K562 (cell line): Measurements from ENCODE around the gene NHLH1. TPM values are rescaled to one million over a fixed set of nuclear protein-coding genes. Genes with fewer than 3 reads are reported as not detected.

Experiments used
- ARID1B ChIP-seq: fragments of 450-650 bp; IDR thresholded peaks from 2 replicates; pipeline ENCODE4 v1.6.1; 2016; ENCODE audit warnings: antibody characterized with exemption, mild to moderate bottlenecking, inconsistent platforms
- ARNT ChIP-seq, 2 experiments: fragments of 450-650 bp; IDR thresholded peaks; 2 replicates each; pipeline ENCODE4 v1.6.1; 2016; ENCODE audit warnings: mild to moderate bottlenecking in 1 of 2
- ELF1 ChIP-seq: fragments of 200-800 bp; sonication (Bioruptor generic); IDR thresholded peaks from 2 replicates; pipeline ENCODE4 v1.6.1; 2016; ENCODE audit warnings: missing genetic modification characterization, missing compliant biosample characterization
- PYGO2 ChIP-seq: fragments of 450-650 bp; IDR thresholded peaks from 2 replicates; pipeline ENCODE4 v1.6.1; 2016; ENCODE audit warnings: mild to moderate bottlenecking, missing genetic modification characterization, moderate library complexity, missing compliant biosample characterization
- ZNF551 ChIP-seq: fragments of 250-450 bp; sonication (Bioruptor Pico); IDR thresholded peaks from 2 replicates; pipeline ENCODE4 v1.5.0; 2021; ENCODE audit warnings: mild to moderate bottlenecking, moderate library complexity
- ZNF592 ChIP-seq: fragments of 450-650 bp; IDR thresholded peaks from 2 replicates; pipeline ENCODE4 v1.6.1; 2017; ENCODE audit warnings: antibody characterized with exemption, mild to moderate bottlenecking
- polyA plus RNA-seq, 8 experiments: library from polyadenylated mRNA; depleted of rRNA in 4 of 8; stranded (reverse) in 5 of 8; unstranded in 3 of 8; fragments of >200 nt; fragmentation: Nextera tagmentation in 2 of 8; fragmentation: Illumina TruSeq in 1 of 8; extraction: Ambion mirVana in 2 of 8; extraction: Trizol in 1 of 8; gene quantifications; 2 replicates each; pipeline versions ENCODE4 v1.2.1 to v1.2.3, GENCODE V29; 2011 to 2014; ENCODE audit warnings: inconsistent platforms in 1 of 8, missing spikeins in 1 of 8
- total RNA-seq, 7 experiments: library from RNA; depleted of rRNA in 6 of 7; stranded (reverse); fragments of >200 nt in 6 of 7; fragmentation: Illumina TruSeq in 2 of 7; extraction: Trizol in 2 of 7; gene quantifications; 2 replicates each; pipeline versions ENCODE4 v1.2.1 to v1.2.3, GENCODE V29; 2011 to 2021; ENCODE audit warnings: low replicate concordance in 1 of 7
- TF ChIP-seq, protein P1 (sequence below): sonication (generic); formaldehyde crosslinking; IDR thresholded peaks from 2 replicates; pipeline ENCODE4 v1.9.0; 2022; ENCODE audit warnings: mild to moderate bottlenecking, missing genetic modification reagents
- TF ChIP-seq, protein P2 (sequence below), 2 experiments: IDR thresholded peaks in 1 of 2; conservative IDR thresholded peaks in 1 of 2; 2 replicates each; pipeline ENCODE4 v1.6.1; 2016; ENCODE audit warnings: low read depth in 2 of 2, mild to moderate bottlenecking in 1 of 2, missing compliant biosample characterization in 1 of 2, missing genetic modification characterization in 1 of 2, moderate library complexity in 1 of 2
- TF ChIP-seq, protein P3 (sequence below), 2 experiments: fragments of 450-650 bp in 1 of 2; sonication (generic) in 1 of 2; formaldehyde crosslinking; conservative IDR thresholded peaks; 2 replicates each; pipeline versions ENCODE4 v1.4.0 to v1.8.1; 2020 to 2022; ENCODE audit warnings: mild to moderate bottlenecking in 1 of 2, missing genetic modification reagents in 1 of 2
- TF ChIP-seq, protein P4 (sequence below): sonication (generic); formaldehyde crosslinking; IDR thresholded peaks from 2 replicates; pipeline ENCODE4 v1.8.0; 2022; ENCODE audit warnings: mild to moderate bottlenecking, missing genetic modification reagents
- TF ChIP-seq, protein P5 (sequence below): fragments of 250-450 bp; sonication (Bioruptor Pico); IDR thresholded peaks from 2 replicates; pipeline ENCODE4 v1.4.0; 2020; ENCODE audit warnings: mild to moderate bottlenecking, moderate library complexity

NHLH1 gene
- total and polyA plus RNA-seq, 9 of the 15 experiments (the other 6 are each of a cell fraction or from before 2014, with no cell fraction given) = 0.09 to 1.3 (median 0.35) TPM; not detected in 1

GRCh38 chr1:160362168-160362957 lies 4.5 kb upstream of the NHLH1 start (continued):
- TF ChIP-seq, protein P1, sequence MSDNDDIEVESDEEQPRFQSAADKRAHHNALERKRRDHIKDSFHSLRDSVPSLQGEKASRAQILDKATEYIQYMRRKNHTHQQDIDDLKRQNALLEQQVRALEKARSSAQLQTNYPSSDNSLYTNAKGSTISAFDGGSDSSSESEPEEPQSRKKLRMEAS (CRISPR knock-in tag) = no peak
- peak in 1 of 2 experiments; percentile 82; a peak in 1 of 4 replicates for TF ChIP-seq ARNT (IDR thresholded peaks at IDR 0.05)
- TF ChIP-seq ZNF551 = no peak
- peak; percentile 80 for TF ChIP-seq ARID1B
- TF ChIP-seq, protein P2, sequence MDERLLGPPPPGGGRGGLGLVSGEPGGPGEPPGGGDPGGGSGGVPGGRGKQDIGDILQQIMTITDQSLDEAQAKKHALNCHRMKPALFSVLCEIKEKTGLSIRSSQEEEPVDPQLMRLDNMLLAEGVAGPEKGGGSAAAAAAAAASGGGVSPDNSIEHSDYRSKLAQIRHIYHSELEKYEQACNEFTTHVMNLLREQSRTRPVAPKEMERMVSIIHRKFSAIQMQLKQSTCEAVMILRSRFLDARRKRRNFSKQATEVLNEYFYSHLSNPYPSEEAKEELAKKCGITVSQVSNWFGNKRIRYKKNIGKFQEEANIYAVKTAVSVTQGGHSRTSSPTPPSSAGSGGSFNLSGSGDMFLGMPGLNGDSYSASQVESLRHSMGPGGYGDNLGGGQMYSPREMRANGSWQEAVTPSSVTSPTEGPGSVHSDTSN (CRISPR knock-in tag; IDR thresholded peaks at IDR 0.05; ENCODE audit: low read depth) = 0 out of 2 replicates have a peak, but pooled peaks have one; percentile 23
- TF ChIP-seq, protein P2 (tag; conservative IDR thresholded peaks at IDR 0.05; ENCODE audit: low read depth) = peak; percentile 93
- no peak for TF ChIP-seq PYGO2
- peak; percentile 54; the same call in 1 of the 2 replicates for TF ChIP-seq ZNF592
- no peak for TF ChIP-seq ELF1 (tag)
- TF ChIP-seq, protein P3, sequence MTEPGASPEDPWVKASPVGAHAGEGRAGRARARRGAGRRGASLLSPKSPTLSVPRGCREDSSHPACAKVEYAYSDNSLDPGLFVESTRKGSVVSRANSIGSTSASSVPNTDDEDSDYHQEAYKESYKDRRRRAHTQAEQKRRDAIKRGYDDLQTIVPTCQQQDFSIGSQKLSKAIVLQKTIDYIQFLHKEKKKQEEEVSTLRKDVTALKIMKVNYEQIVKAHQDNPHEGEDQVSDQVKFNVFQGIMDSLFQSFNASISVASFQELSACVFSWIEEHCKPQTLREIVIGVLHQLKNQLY (CRISPR knock-in tag; conservative IDR thresholded peaks at IDR 0.05) = no peak
- TF ChIP-seq, protein P4, sequence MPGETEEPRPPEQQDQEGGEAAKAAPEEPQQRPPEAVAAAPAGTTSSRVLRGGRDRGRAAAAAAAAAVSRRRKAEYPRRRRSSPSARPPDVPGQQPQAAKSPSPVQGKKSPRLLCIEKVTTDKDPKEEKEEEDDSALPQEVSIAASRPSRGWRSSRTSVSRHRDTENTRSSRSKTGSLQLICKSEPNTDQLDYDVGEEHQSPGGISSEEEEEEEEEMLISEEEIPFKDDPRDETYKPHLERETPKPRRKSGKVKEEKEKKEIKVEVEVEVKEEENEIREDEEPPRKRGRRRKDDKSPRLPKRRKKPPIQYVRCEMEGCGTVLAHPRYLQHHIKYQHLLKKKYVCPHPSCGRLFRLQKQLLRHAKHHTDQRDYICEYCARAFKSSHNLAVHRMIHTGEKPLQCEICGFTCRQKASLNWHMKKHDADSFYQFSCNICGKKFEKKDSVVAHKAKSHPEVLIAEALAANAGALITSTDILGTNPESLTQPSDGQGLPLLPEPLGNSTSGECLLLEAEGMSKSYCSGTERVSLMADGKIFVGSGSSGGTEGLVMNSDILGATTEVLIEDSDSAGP (CRISPR knock-in tag) = no peak
- TF ChIP-seq, protein P5, sequence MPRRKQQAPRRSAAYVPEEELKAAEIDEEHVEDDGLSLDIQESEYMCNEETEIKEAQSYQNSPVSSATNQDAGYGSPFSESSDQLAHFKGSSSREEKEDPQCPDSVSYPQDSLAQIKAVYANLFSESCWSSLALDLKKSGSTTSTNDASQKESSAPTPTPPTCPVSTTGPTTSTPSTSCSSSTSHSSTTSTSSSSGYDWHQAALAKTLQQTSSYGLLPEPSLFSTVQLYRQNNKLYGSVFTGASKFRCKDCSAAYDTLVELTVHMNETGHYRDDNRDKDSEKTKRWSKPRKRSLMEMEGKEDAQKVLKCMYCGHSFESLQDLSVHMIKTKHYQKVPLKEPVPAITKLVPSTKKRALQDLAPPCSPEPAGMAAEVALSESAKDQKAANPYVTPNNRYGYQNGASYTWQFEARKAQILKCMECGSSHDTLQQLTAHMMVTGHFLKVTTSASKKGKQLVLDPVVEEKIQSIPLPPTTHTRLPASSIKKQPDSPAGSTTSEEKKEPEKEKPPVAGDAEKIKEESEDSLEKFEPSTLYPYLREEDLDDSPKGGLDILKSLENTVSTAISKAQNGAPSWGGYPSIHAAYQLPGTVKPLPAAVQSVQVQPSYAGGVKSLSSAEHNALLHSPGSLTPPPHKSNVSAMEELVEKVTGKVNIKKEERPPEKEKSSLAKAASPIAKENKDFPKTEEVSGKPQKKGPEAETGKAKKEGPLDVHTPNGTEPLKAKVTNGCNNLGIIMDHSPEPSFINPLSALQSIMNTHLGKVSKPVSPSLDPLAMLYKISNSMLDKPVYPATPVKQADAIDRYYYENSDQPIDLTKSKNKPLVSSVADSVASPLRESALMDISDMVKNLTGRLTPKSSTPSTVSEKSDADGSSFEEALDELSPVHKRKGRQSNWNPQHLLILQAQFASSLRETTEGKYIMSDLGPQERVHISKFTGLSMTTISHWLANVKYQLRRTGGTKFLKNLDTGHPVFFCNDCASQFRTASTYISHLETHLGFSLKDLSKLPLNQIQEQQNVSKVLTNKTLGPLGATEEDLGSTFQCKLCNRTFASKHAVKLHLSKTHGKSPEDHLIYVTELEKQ = 0 out of 2 replicates have a peak, but pooled peaks have one; percentile 37
